ENCODE results near the gene TMX4.
"Not testable (repeated sequence)": the region's sequence is repeated elsewhere in the genome, so short reads cannot be mapped to it uniquely, and the experiment has no call there.

TMX4 gene, protein sequence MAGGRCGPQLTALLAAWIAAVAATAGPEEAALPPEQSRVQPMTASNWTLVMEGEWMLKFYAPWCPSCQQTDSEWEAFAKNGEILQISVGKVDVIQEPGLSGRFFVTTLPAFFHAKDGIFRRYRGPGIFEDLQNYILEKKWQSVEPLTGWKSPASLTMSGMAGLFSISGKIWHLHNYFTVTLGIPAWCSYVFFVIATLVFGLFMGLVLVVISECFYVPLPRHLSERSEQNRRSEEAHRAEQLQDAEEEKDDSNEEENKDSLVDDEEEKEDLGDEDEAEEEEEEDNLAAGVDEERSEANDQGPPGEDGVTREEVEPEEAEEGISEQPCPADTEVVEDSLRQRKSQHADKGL

GRCh38 chr20:8019246-8019997 is at the start of gene TMX4:
Gene TMX4, minus strand, starts transcription at chr20:8019761. Its CDS starts 148 bp downstream, at chr20:8019613.
- peak; percentile 90 for DNase-seq
- in situ Hi-C loops (cut with HindIII; ENCODE audit: low pct_ligation_motif_present, low pct_unique_long_range_greater_than_20kb, low sequenced_read_pairs), result no loop called here

GRCh38 chr20:8067082-8067481 is 47.5 kb upstream of the TMX4 start:
- no peak for DNase-seq
- in situ Hi-C loops (cut with HindIII; ENCODE audit: low pct_ligation_motif_present, low pct_unique_long_range_greater_than_20kb, low sequenced_read_pairs), result no loop called here

GRCh38 chr20:8066662-8067061 is 47.1 kb upstream of the TMX4 start:
- in situ Hi-C loops (cut with HindIII; ENCODE audit: low pct_ligation_motif_present, low pct_unique_long_range_greater_than_20kb, low sequenced_read_pairs), result no loop called here
- DNase-seq, result no peak

- DNase-seq, result no peak
- in situ Hi-C loops (cut with HindIII; ENCODE audit: low pct_ligation_motif_present, low pct_unique_long_range_greater_than_20kb, low sequenced_read_pairs), result no loop called here
Observed at GRCh38 chr20:8065691-8066090, 46.1 kb upstream of the TMX4 start.

- DNase-seq, result no peak
- in situ Hi-C loops (cut with HindIII; ENCODE audit: low pct_ligation_motif_present, low pct_unique_long_range_greater_than_20kb, low sequenced_read_pairs), result no loop called here
Observed at GRCh38 chr20:8062756-8063155, 43.2 kb upstream of the TMX4 start.

DNA sequence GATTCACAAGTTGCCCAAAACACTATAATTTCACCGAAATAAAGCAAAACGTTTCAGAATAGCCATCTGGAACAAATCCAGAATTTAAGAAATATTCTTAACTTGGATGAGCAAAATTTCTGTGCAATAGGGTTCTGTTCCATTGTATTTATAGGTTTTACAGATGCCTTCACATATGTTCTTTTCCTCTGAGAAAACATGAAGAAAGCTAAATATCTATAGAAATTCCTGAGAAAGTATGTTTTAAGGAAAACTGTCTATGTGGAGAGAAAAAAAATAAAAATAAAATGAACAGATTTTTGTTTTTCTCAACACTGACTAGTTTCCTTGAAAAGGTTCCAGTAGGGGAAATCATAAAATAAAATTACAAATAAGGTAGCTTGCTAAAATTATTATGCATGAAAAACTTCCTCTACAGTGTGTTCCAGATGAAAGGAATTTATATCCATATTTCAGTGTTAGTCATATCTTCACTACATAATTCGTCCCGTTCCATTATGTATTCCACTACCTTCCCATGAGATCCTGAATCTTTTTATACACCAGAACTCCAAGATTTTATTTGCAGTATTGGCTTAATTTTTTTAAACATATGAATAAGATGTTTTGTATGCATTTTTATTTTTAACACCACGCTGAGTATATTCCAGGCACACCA is 42.4 kb upstream of the TMX4 start:
- DNase-seq, result no peak
- in situ Hi-C loops (cut with HindIII; ENCODE audit: low pct_ligation_motif_present, low pct_unique_long_range_greater_than_20kb, low sequenced_read_pairs), result no loop called here

GRCh38 chr20:8060977-8061376 is 41.4 kb upstream of the TMX4 start:
- in situ Hi-C loops (cut with HindIII; ENCODE audit: low pct_ligation_motif_present, low pct_unique_long_range_greater_than_20kb, low sequenced_read_pairs), result no loop called here

DNA sequence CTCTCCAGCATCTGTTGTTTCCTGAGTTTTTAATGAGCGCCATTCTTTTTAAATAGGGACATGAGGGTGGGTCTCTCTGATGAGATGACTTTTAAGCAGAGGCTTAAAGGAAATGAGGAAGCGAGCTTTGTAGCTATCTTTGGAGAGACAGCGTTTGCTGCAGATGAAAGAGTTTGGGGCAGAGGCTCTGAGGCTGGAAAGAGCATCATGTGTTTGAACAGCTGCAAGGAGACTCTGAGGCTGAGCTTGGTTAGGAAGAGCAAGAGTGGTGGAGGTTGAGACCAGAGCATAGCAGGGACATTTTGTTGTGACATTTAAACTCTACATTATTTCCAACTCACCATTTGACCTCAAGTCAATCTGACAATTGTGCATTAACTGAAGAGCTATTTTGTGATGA is 38.3 kb upstream of the TMX4 start:
- no peak for DNase-seq
- in situ Hi-C loops (cut with HindIII; ENCODE audit: low pct_ligation_motif_present, low pct_unique_long_range_greater_than_20kb, low sequenced_read_pairs), result no loop called here

More at GRCh38 chr20:8060977-8061376, 41.4 kb upstream of the TMX4 start:
- no peak for DNase-seq

GRCh38 chr20:8055096-8055495 is 35.5 kb upstream of the TMX4 start:
- in situ Hi-C loops (cut with HindIII; ENCODE audit: low pct_ligation_motif_present, low pct_unique_long_range_greater_than_20kb, low sequenced_read_pairs), result no loop called here
- no peak for DNase-seq

DNA sequence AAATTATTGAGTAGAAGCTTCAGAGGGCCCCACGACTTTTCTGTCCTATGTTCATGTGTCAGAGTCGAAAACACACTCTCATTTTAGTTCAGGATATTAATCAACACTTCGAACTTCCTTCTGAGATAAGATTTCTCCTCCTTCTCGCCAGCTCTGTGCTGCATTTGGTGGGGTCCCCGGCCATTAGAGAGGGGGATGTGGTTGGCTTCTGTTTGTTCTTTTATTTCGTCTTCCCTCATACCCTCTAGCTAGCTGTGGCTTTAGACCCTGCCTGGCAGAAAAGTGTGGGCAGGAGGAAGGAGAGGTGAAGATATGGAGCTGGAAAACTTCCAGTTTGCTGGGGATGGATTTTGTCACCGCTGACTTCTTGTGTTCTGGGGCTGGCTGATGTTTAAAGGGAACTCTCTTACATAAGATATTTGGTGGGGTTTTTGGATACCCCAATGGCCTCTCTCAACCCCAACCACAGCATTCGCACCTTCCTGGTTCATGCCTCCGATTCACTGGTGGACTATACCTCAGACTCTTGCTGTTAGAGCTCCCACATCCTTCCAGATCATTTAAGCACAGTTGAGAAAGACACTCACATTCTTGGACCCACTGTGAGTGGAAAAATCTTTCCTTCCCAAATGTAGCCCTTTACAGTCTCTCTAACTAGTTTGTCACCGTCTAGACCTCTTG is 30.7 kb upstream of the TMX4 start:
- in situ Hi-C loops (cut with HindIII; ENCODE audit: low pct_ligation_motif_present, low pct_unique_long_range_greater_than_20kb, low sequenced_read_pairs), result no loop called here
- no peak for DNase-seq

- no peak for DNase-seq
- in situ Hi-C loops (cut with HindIII; ENCODE audit: low pct_ligation_motif_present, low pct_unique_long_range_greater_than_20kb, low sequenced_read_pairs), result no loop called here
Observed at GRCh38 chr20:8049310-8049709, 29.7 kb upstream of the TMX4 start.

DNA sequence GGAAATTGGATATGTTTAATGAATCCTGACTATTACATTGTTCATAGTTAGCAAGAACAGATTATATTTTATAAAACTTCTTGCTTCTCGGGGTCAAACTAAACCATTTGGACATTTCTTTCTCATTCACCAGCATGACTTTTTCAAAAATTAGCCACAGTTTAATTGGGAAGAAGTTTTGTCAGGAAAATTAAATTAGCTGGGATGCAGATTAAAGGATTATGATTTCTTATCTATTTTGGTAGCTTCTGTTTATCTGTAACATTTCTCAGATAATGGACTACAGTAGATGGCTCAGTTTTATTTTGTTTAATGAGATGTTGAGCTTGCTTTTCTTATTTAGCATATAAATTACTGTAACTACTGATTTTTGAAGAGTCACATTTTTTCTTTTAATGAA is 26.4 kb upstream of the TMX4 start:
- in situ Hi-C loops (cut with HindIII; ENCODE audit: low pct_ligation_motif_present, low pct_unique_long_range_greater_than_20kb, low sequenced_read_pairs), result no loop called here
- no peak for DNase-seq

- DNase-seq, result peak; percentile 56
- in situ Hi-C loops (cut with HindIII; ENCODE audit: low pct_ligation_motif_present, low pct_unique_long_range_greater_than_20kb, low sequenced_read_pairs), result no loop called here
Observed at GRCh38 chr20:8043687-8044282, 24.2 kb upstream of the TMX4 start.

DNA sequence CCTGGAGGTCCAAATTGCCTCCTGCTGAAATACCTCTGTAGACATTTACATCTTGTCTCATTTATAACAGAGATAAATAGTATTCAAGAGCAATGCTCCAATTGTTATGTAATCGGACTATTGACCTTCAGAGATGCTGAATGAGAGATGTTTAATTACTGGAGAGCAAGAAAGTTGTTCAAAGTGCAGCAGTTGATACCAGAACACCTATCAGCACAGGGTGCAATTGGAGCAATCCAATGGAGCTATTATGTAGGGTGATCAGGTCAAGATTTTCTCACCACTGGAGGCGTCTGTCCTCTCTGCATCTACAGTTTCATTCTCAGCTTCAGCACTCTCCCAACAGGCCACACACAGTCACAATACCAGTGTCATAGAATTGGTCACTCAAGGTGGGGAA is 19.5 kb upstream of the TMX4 start:
- no peak for DNase-seq
- in situ Hi-C loops (cut with HindIII; ENCODE audit: low pct_ligation_motif_present, low pct_unique_long_range_greater_than_20kb, low sequenced_read_pairs), result no loop called here

GRCh38 chr20:8036771-8037170 is 17.2 kb upstream of the TMX4 start:
- in situ Hi-C loops (cut with HindIII; ENCODE audit: low pct_ligation_motif_present, low pct_unique_long_range_greater_than_20kb, low sequenced_read_pairs), result no loop called here
- no peak for DNase-seq

DNA sequence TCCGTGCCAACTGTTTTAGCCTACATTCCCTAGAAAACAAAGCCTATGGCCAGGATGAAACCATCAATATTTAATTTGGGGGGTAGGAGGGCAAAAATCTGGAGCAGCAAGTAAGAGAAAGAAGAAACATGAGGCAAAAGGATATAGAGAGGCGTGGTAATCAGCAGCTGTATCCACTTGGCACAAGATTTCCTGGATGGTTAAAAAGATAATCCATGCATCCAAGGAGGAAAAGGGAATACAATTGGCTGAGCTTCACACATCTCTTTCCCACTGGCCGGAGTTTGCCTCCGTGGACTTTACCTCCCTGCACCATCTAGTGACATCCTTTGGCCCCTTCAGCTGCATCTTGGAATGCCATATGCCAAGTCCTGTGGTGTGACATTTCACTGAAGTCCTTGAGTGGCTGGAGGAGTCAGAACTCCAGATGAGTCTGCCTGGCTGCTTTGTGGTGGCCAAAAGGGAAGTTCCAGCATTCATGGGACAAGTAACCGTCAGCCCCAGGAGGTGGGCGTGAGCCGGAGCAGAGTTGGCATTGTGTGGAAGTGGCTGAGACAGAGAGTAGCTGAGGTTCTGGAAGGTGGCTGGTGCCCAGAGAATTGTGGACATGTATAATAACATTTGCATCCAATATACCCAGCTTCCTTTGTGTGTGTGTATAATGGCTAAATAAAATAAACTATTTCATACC is 13.7 kb upstream of the TMX4 start:
- DNase-seq, result no peak
- in situ Hi-C loops (cut with HindIII; ENCODE audit: low pct_ligation_motif_present, low pct_unique_long_range_greater_than_20kb, low sequenced_read_pairs), result no loop called here

- in situ Hi-C loops (cut with HindIII; ENCODE audit: low pct_ligation_motif_present, low pct_unique_long_range_greater_than_20kb, low sequenced_read_pairs), result no loop called here
Observed at GRCh38 chr20:8032499-8032898, 12.9 kb upstream of the TMX4 start.

DNA sequence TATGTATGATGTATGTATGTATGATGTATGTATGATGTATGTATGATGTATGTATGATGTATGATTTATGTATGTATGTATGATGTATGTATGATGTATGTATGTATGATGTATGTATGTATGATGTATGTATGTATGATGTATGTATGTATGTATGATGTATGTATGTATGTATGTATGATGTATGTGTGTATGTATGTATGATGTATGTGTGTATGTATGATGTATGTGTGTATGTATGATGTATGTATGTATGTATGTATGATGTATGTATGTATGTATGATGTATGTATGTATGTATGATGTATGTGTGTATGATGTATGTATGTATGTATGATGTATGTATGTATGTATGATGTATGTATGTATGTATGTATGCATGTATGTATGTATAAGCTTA is 12.0 kb upstream of the TMX4 start:
- in situ Hi-C loops (cut with HindIII; ENCODE audit: low pct_ligation_motif_present, low pct_unique_long_range_greater_than_20kb, low sequenced_read_pairs); DNase-seq: not testable (repeated sequence)

More at GRCh38 chr20:8032499-8032898, 12.9 kb upstream of the TMX4 start:
- DNase-seq, result no peak
